Activated effector memory CD4-positive, alpha-beta T cell treated with Interleukin-2 at 50 U/mL for 16 hours (primary cell): Measurements from ENCODE around the gene TMEM101.
"Not testable (repeated sequence)": the region's sequence is repeated elsewhere in the genome, so short reads cannot be mapped to it uniquely, and the experiment has no call there.

Experiments
- DNase-seq: peaks from one replicate; pipeline ENCODE4 v3.0.0-alpha.2; 2020

The TMEM101 gene

DNA sequence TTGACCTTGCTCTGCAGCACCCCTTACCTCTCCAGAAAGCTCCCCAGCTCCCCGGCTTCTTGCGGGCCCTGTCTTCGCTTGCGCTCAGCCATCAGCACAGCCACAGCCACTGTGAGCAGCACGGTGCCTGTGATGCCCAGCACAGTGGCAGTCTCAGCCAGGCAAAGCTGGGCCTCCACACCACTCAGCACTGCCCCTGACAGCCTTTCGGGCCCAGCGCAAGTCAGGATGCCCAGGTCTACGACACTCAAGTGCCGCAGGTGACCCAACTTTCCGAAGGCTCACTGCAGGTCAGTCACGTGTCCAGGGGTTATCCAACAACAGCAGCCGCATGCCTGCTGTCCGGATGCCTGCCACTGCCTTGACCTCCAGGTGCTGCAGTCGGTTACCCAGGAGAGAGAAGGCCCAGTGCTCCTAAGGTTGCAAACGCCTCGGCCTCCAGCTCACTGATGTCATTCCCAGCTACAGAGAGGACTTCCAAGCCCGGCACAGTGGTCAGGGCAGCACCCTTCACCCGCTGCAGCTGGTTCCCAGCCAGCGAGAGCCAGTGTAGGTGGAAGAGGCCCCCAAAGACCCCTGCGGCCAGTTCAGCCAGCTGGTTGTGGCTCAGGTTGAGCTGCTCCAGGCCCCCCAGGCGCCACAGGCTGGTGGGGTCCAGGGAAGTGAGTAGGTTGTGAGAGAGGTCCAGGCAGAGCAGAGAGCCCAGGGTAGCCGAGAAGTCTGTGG lies 8.9 kb upstream of the TMEM101 start:
- no peak for DNase-seq

GRCh38 chr17:44022246-44022645 lies 7.5 kb upstream of the TMEM101 start:
- DNase-seq, result no peak

DNA sequence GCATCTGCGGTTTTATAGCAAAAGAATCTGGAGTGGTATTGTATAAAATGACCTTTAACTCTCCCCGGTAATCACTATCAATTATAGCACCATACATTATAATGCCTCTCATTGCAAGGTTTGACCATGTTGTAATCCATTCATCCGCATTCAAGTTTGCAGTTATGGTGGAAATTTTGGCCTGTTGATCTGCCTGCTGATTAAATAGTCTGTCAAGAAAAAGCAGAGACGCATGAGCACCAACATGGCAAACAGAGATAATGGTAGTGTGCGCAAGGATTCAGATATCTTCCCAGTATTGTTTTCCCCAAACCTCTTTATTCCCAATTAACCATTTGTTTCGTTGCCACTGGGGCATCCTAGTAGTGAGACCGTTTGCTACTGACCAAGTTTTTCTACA lies 6.5 kb upstream of the TMEM101 start:
- DNase-seq, result not testable (repeated sequence)

- DNase-seq, result no peak
Measured at GRCh38 chr17:44014133-44014436, 678 bp downstream of the TMEM101 start.

DNA sequence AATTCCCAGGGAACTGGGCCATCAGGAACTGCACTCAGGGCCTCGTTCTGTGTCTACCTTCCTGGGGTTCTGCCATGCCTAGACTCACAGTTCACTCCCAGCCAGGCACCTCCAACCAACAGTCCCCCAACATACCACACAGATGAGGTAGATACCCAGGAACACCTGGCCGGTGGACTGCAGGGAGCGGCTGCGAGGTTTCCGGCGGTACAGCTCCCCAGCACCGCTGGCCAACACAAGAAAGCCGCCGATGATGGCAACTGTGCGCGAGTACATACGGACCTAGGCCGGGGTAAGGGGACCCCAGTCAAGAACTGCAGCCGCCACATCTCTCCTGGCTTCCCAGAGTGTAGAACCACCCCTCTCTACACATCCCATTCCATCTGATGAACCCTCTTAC lies 1.9 kb downstream of the TMEM101 start:
- DNase-seq, result no peak

DNA sequence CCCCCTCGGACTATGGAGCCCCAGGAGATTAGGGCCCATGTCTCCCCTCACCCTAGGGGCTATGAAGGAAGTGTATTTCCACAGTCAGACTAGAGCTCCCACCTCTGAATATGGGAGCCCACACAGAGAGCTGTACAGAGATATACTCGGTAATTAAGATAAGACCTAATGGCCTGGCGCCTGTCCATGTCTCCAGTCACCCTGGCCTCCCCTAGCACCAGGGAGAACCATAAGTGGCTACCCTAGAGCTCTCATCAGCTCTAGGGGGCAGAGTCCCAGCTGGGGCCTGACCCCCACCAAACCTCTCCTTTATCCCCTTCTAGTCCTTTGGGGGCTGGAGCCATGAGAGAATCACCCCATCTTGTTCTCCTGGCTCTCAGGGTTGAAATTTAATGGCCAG lies 2.4 kb downstream of the TMEM101 start:
- DNase-seq, result no peak

GRCh38 chr17:44011876-44012275 lies 2.9 kb downstream of the TMEM101 start:
- no peak for DNase-seq

GRCh38 chr17:44010966-44011647 lies 3.7 kb downstream of the TMEM101 start:
- DNase-seq, result no peak

GRCh38 chr17:44008205-44008909 lies 6.4 kb downstream of the TMEM101 start:
- DNase-seq, result no peak

DNA sequence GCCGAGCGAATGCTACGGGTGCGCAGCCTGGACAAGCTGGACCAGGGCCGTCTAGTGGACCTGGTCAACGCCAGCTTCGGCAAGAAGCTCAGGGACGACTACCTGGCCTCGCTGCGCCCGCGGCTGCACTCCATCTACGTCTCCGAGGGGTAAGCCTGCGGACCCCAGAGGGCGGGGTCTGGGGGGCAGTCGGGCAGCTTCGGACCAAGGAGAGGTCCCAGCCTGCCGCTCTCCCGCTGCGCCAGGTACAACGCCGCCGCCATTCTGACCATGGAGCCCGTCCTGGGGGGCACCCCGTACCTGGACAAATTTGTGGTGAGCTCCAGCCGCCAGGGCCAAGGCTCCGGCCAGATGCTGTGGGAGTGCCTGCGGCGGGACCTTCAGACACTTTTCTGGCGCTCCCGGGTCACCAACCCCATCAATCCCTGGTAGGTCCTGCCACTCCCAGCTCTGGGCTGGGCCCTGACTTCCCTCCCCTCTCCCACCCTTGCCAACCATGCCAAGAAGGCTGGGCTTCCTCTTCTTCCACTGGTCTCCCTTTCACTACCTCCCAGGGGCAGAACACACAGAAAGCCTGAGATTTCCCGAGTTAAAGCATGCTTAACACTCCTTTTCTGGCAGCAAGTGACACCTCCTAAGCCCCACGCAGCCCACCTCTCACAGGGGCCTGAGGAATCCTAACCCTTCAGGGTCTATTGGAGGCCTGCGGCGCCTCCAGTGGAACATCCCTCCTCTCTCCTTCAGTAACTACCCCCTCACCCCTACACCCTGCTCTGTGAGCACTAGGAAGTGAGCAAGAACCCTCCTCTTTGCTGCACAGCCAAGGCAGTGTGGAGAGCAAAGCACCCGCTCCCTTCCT lies 7.2 kb downstream of the TMEM101 start:
- DNase-seq, result no peak

GRCh38 chr17:44006598-44007345 lies 8.0 kb downstream of the TMEM101 start:
- peak; percentile 97 for DNase-seq

DNA sequence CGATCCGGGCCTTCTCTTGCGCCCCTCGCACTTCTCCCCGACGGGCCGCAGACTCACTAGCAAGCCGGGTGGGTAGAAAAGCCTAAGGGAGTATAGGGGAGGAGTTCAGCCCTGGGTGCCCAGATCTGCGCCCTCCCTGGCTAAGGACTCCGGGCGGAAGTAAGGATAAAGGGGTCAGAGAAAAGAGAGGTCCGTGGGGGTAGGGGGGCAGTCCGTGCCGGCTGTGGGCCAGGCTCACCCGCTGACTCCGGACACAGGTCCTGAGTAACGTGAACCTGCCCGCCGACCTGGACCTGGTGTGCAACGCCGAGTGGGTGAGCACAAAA lies 8.5 kb downstream of the TMEM101 start:
- no peak for DNase-seq

- DNase-seq, result peak; percentile 34
Measured at GRCh38 chr17:44005527-44006271, 9.1 kb downstream of the TMEM101 start.

DNA sequence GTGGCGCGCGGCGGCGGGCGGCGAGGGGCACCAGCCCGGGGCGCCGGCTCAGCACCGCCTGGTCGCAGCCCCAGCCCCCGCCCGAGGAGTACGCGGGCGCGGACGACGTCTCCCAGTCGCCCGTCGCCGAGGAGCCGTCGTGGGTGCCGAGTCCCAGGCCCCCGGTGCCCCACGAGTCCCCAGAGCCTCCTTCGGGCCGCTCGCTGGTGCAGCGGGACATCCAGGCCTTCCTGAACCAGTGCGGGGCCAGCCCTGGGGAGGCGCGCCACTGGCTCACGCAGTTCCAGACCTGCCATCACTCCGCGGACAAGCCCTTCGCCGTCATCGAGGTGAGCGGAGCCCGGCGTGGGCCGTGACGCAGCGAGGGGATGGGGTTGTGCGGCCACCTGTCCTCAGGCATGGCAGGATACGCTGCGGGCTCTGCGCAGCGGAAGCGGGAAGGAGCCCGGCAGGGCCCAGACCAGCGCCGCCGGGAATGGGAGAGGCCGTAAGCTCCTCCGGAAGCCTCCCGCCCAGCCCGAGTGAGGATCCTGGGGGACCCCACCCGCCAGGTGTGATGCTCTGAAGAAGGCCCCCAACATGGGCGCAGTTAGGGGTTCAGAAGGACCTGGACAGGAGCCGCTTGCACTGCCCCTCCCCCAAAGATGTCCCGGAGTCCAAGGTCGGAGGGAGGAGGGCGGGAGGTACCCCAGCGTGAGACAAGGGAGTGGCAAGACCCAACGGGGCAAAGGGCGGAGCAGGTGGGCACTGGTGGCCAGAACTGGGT lies 9.8 kb downstream of the TMEM101 start:
- no peak for DNase-seq

DNA sequence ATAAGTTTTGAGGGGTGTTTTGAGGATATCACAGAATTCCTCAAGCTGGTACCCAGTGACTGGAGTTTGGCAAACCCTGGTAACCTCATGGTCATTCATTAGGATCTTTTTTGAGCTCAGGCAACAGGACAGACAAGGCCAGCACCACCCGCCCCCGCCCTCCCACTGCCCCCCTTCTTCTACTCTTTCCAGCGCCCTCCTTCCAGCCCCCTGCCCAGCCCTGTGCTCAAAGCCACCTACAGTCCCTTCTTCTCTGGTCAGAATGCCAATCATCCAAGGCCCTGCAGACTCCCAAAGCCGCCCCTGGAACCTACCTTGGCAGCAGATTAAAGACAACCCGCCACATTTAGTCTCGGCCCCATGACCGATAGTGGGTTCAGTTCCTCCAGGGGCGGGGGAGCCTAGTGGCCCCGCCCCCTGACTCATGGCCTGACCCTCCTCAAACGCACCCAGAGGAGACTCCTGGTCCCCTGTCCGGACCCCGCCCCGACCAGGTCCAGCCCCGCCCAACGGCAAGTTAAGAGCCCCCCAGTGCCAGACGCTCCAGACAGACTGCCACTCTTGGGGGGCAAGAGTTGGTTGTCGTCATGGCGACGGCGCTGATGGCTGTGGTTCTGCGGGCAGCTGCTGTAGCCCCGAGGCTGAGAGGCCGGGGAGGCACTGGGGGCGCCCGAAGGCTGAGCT lies 10.5 kb downstream of the TMEM101 start, which contains the start of gene NAGS:
Gene NAGS (plus strand): TSS at position 546 of the 684 bp plus-strand sequence. CDS start 42 bp downstream, at position 588.
- no peak for DNase-seq

GRCh38 chr17:44002141-44002848 lies 12.5 kb downstream of the TMEM101 start:
- no peak for DNase-seq

DNA sequence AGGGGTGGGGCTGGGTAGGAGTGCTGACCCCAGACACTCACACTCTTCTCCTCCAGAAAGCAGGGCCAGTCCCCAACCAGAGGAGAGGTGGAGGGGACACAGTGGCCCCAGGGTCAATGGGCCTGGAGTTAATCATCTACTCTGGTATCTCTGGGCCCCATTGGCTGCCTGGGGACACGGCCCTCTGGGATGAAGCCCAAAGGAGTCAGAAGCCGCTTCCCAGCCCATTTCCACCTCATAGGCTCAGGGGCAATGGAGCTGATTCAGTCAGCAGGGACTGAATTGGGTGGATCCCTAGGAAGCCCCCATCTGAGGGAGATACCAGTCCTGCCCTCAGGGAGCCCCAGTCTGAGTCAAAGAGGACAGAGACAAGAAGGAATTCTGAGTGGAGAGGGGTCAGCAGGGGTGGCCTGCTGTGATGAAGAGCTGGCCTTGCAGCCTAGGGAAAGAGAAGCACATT lies 13.3 kb downstream of the TMEM101 start:
- DNase-seq, result no peak

GRCh38 chr17:44000871-44001460 lies 13.8 kb downstream of the TMEM101 start:
- DNase-seq, result no peak
